Brain microvascular endothelial cell (primary cell): ENCODE results near the gene KCNK15.

ENCODE experiments used
- DNase-seq: peaks from one replicate; pipeline ENCODE4 v3.0.0-alpha.2; 2020
- H3K27ac ChIP-seq: fragments of 250-450 bp; sonication (Bioruptor Pico); 2 replicates; pipeline ENCODE4 v1.5.1; 2020; ENCODE audit warnings: mild to moderate bottlenecking, moderate library complexity
- H3K27me3 ChIP-seq: fragments of 250-450 bp; sonication (Bioruptor Pico); replicated peaks from 2 replicates; pipeline ENCODE4 v1.5.1; 2020; ENCODE audit warnings: mild to moderate bottlenecking
- H3K36me3 ChIP-seq: fragments of 250-450 bp; sonication (Bioruptor Pico); replicated peaks from 2 replicates; pipeline ENCODE4 v1.5.1; 2020; ENCODE audit warnings: mild to moderate bottlenecking
- H3K4me3 ChIP-seq: 2 replicates; pipeline ENCODE4 v1.5.1; 2011; ENCODE audit warnings: low read depth, mild to moderate bottlenecking, control low read depth, low read length, moderate library complexity
- in situ Hi-C: cut with HindIII; loops from 2 replicates; pipeline ENCODE4 v1.10.0; 2017; ENCODE audit warnings: low sequenced_read_pairs, low pct_ligation_motif_present
- TF ChIP-seq, protein P1 (sequence below): IDR thresholded peaks from 2 replicates; pipeline ENCODE4 v1.5.1; 2011; ENCODE audit warnings: low read depth, mild to moderate bottlenecking, moderate library complexity, low read length, control low read depth, inconsistent platforms; ENCODE audit errors: missing control alignments

KCNK15 gene

GRCh38 chr20:44795836-44796235 lies 50.2 kb downstream of the KCNK15 start:
- in situ Hi-C loops: no loop called here
- peaks cover 8% of the 10 kb centered on the region for H3K27me3 ChIP-seq
- no peak overlapping the region for H3K4me3 ChIP-seq
- H3K36me3 ChIP-seq: no peaks in the 10 kb centered on the region
- no peak overlapping the region for H3K27ac ChIP-seq
- TF ChIP-seq, protein P1, sequence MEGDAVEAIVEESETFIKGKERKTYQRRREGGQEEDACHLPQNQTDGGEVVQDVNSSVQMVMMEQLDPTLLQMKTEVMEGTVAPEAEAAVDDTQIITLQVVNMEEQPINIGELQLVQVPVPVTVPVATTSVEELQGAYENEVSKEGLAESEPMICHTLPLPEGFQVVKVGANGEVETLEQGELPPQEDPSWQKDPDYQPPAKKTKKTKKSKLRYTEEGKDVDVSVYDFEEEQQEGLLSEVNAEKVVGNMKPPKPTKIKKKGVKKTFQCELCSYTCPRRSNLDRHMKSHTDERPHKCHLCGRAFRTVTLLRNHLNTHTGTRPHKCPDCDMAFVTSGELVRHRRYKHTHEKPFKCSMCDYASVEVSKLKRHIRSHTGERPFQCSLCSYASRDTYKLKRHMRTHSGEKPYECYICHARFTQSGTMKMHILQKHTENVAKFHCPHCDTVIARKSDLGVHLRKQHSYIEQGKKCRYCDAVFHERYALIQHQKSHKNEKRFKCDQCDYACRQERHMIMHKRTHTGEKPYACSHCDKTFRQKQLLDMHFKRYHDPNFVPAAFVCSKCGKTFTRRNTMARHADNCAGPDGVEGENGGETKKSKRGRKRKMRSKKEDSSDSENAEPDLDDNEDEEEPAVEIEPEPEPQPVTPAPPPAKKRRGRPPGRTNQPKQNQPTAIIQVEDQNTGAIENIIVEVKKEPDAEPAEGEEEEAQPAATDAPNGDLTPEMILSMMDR: no peak
- no peak for DNase-seq

- H3K4me3 ChIP-seq: no peak overlapping the region
- no peak overlapping the region for H3K27ac ChIP-seq
- peaks cover 8% of the 10 kb centered on the region for H3K27me3 ChIP-seq
- in situ Hi-C loops: no loop called here
- no peak for DNase-seq
- H3K36me3 ChIP-seq: no peaks in the 10 kb centered on the region
- TF ChIP-seq, protein P1: no peak
Measured at GRCh38 chr20:44796311-44796710, 50.6 kb downstream of the KCNK15 start.

DNA sequence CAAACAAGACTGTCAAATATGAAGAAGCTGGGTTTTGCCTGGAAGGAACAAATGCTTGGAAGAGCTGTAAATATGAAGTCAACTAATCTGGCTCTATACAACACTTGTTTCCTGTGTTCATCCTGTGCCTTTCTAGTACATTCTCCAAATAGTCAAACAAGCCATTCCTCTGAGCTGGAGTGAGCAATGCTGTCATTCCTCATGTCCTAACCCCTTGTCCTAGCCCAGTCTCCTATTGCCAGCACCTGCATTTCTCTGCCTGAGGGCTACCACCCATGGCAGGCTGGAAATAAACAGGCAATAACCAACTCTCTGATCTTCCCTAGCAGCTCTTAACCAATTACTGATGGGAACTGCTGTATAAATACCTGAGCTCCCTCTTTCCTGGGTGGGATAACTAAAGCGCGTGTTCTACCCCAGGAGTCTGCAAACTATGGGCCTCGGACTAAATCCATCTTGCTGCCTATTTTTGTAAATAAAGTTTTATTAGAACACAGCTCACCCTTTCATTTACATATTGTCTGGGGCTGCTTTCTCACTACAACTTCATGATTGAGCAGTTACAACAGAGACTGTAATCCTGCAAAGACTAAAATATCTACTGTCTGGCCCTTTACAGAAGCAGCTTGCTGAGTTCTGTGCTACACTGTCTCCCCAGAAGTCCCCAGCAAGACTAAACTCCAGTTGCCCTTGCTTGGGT lies 51.2 kb downstream of the KCNK15 start:
- H3K4me3 ChIP-seq: no peak overlapping the region
- DNase-seq: no peak
- H3K27ac ChIP-seq: no peak overlapping the region
- H3K36me3 ChIP-seq: no peaks in the 10 kb centered on the region
- peaks cover 8% of the 10 kb centered on the region for H3K27me3 ChIP-seq
- in situ Hi-C loops: no loop called here
- TF ChIP-seq, protein P1: no peak

DNA sequence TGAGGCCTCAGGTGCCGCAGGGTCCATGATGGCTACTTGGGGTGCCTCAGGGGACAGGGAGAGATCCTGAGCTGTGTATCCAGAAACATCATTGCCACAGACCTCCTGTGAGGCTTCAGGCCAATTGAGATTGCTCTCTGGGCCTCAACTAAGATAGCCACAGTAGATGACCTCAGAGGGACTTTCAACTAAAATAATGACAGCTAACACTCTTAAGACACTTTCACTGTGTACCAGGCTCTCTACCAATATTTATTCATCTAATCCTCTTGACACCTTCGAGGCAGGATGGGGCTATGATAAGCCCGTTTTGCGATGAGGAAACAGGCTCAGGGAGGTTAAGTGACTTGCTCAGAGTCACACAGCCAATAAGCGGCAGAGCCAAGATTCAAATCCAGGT lies 54.0 kb downstream of the KCNK15 start:
- DNase-seq: no peak
- Histone ChIP-seq H3K4me3 (no peak overlapping the region), H3K27me3 (peaks cover 9% of the 10 kb centered on the region), H3K27ac (no peak overlapping the region), H3K36me3 (no peaks in the 10 kb centered on the region)
- TF ChIP-seq, protein P1: no peak
- in situ Hi-C loops: no loop called here

DNA sequence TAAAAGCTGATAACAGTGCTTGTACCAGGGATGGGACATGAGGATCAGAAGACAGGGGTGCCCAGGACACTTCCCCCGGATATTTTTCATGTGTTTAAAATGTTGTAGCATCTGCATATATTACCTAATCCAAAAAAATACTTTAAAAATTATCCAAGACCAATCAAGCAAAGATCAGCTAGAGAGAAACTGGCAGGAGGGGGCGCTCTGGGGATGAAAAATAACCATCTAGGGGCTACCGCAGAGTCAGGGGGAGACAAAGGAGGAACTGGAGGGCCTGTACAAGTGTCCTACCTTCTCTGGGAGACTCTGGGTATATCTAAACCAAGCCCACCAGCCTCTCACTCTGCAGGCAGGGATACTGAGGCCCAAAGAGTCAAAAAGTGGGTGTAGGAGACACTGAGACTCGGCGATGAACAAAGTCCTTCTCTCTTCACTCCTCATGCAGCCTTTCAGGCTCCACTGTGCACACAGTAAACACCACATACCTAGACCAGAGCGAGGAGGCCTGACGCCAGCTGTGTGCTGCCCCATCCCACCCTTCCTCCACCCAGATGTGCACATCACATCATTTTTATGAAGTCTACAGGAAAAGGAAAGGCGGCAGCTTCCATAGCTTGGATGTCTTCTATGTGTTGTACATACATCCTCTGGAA lies 54.9 kb downstream of the KCNK15 start:
- Histone ChIP-seq H3K36me3 (no peaks in the 10 kb centered on the region), H3K27me3 (peaks cover 12% of the 10 kb centered on the region), H3K27ac (no peak overlapping the region), H3K4me3 (no peak overlapping the region)
- TF ChIP-seq, protein P1: peak; percentile 51
- in situ Hi-C loops: no loop called here
- no peak for DNase-seq
